Activated CD8-positive, alpha-beta memory T cell treated with anti-CD3 and anti-CD28 coated beads, Interleukin-2, amount 10 ng/mL, durations not matched to agents 7 days and 5 days (primary cell): ENCODE data around the gene LCTL. TPM values are rescaled to one million over a fixed set of nuclear protein-coding genes. Genes with fewer than 3 reads are reported as not detected.
A peak's percentile ranks its signal among the peaks of the same experiment; 100 is the strongest.
"Not testable (repeated sequence)": the region's sequence is repeated elsewhere in the genome, so short reads cannot be mapped to it uniquely, and the experiment has no call there.

ENCODE experiments used
- ATAC-seq: fragments of 150-1000 bp; cut with Tn5 transposase; one replicate; pipeline ENCODE4 v1.10.0; 2021; ENCODE audit warnings: moderate library complexity
- CTCF ChIA-PET: fragments of 350-600 bp; sonication (Branson Sonifier 250); formaldehyde crosslinking; loops from one replicate; lab custom pipeline; 2021; ENCODE audit warnings: antibody characterized with exemption; lab: Charles Lee
- DNase-seq: peaks from one replicate; pipeline ENCODE4 v3.0.0-alpha.2; 2020
- H3K27ac Mint-ChIP-seq: one replicate; pipeline ENCODE4 v1.8.0; 2021; ENCODE audit warnings: mild to moderate bottlenecking, mixed read lengths
- H3K27me3 Mint-ChIP-seq: one replicate; pipeline ENCODE4 v1.8.0; 2021; ENCODE audit warnings: mixed read lengths
- H3K36me3 Mint-ChIP-seq: one replicate; pipeline ENCODE4 v1.8.0; 2021; ENCODE audit warnings: mild to moderate bottlenecking, mixed read lengths
- H3K4me1 Mint-ChIP-seq: one replicate; pipeline ENCODE4 v1.8.0; 2021; ENCODE audit warnings: mixed read lengths
- H3K4me3 Mint-ChIP-seq: one replicate; pipeline ENCODE4 v1.8.0; 2021; ENCODE audit warnings: mild to moderate bottlenecking, moderate library complexity, mixed read lengths
- H3K9me3 Mint-ChIP-seq: one replicate; pipeline ENCODE4 v1.8.0; 2022; ENCODE audit warnings: low read depth, mixed read lengths
- total RNA-seq, 2 experiments: library from RNA; stranded (reverse); gene quantifications; one replicate each; pipeline ENCODE4 v1.2.3, GENCODE V29; 2021

Gene LCTL
- total RNA-seq, 2 experiments from 2014 or later: not detected

DNA sequence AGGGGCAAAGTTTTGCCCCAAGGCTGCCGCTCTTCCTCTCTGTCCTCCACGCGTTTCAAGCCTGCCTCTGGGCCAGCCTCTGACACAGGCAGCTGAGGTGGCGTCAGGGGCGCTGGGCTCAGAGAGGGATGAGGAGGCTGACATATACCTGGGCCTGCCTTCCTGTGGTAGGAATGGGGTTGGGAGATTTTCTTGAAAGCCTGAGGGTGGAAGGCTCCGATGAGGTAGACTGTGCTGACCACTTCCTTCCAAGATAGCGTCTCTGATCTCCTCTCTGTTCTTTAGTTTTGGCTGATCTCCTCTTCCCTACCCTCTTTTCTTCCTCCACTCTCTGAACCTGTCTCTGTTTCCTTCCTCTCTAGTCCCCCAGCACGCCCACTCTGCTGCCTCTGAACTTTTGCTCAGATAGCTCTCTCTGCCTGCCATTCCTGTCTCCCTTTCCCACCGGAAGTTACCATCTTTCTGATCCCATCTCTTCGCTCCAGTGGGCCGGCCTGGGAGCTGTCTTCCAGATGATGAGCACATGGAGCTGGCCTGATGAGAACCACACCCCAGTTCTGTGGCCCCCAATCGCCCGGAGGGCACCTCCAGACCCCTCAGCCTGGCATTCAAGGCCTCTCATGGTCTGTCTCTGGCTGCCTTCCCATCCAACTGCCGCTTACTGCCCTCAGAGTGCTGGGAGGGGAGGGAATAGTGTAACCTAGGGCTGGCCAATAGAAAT, 32.5 kb upstream of the LCTL start:
- DNase-seq: peak; percentile 47
- H3K27me3 Mint-ChIP-seq: peaks cover 4% of the 10 kb centered on the region
- CTCF ChIA-PET: interaction anchor here (1.3 to 8.1 kb wide), 2 partner anchors 31 to 252 kb away, joined by 3 to 77 read pairs; no protein-coding TSS in a partner anchor
- H3K36me3 Mint-ChIP-seq: no peaks in the 10 kb centered on the region
- H3K4me3 Mint-ChIP-seq: no peak overlapping the region
- H3K4me1 Mint-ChIP-seq: peaks cover 9% of the 10 kb centered on the region
- peak; percentile 76 for ATAC-seq
- H3K9me3 Mint-ChIP-seq: no peaks in the 10 kb centered on the region
- peak overlapping the region; percentile 74 for H3K27ac Mint-ChIP-seq

DNA sequence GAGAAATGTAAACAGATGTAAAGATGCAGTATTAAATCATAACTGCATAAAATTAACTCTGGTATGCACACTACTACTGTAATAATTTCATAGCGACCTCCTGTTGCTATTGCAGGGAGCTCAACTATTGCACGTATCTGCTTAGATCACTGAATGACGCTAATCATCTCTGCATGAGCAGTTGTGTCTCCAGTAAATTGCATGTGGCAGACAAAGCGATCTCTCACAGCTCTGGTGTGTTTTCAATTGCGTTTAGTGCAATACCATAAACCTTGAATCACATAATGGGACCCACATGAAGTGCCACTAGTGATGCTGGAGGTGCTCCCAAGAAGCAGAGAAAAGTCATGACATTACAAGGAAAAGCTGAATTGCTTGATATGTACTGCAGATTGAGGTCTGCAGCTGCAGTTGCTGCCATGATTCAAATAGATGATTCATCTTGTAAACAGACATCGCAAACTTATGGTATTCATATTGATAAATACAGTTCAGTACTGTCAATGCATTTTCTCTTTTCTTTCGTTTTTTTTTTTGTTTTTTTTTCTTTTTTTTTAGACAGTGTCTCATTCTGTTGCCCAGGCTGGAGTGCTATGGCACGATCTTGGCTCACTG, 30.2 kb upstream of the LCTL start:
- no peaks in the 10 kb centered on the region for H3K36me3 Mint-ChIP-seq
- H3K27me3 Mint-ChIP-seq: peaks cover 4% of the 10 kb centered on the region
- no peak overlapping the region for H3K4me3 Mint-ChIP-seq
- CTCF ChIA-PET: interaction anchor here (1.4 kb wide), 1 partner anchor 255 kb away, joined by 3 read pairs; no protein-coding TSS in a partner anchor
- H3K9me3 Mint-ChIP-seq: no peaks in the 10 kb centered on the region
- no peak overlapping the region for H3K27ac Mint-ChIP-seq
- DNase-seq (no peak), ATAC-seq (no peak)
- H3K4me1 Mint-ChIP-seq: peaks cover 9% of the 10 kb centered on the region

DNA sequence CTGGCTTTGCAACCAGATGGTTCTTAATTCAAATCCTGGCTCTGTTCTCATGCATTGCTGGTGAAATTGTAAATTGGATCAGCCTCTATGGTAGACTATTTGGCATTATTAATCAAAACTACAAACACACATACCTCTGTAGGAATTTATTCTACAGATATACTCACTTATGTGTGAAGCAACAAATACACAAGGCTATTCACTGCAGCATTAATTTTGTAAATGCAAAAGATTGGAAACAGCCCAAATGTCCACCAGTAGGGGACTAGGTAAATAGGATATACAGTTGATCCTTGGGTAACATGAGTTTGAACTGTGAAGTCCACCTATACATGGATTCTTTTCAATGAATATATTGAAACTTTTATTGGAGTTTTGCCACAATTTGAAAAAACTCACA, 29.5 kb upstream of the LCTL start:
- H3K27ac Mint-ChIP-seq: no peak overlapping the region
- H3K36me3 Mint-ChIP-seq: no peaks in the 10 kb centered on the region
- peaks cover 9% of the 10 kb centered on the region for H3K4me1 Mint-ChIP-seq
- H3K4me3 Mint-ChIP-seq: no peak overlapping the region
- CTCF ChIA-PET: no interaction called here
- DNase-seq (no peak), ATAC-seq (no peak)
- no peaks in the 10 kb centered on the region for H3K9me3 Mint-ChIP-seq
- peaks cover 4% of the 10 kb centered on the region for H3K27me3 Mint-ChIP-seq

DNA sequence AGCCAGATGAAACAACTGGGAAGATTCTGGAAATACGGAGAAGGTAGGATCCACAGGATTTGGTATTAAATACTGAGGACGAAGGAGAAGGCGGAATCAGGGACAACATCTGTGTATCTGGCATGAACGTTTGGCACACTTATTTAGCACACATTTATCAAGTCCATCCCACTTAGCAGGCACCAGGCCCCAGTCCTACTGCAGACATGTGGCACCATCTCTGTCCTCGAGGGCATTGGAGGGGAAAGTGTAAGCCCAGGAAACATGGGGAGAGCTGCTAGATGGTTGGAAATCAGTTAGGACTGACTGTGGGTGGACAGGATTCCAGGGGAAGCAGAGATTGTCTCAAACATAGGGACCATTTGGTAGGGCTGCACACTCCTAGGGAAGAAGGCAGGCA, 29.0 kb upstream of the LCTL start:
- H3K4me1 Mint-ChIP-seq: peaks cover 9% of the 10 kb centered on the region
- CTCF ChIA-PET: no interaction called here
- DNase-seq (no peak), ATAC-seq (no peak)
- no peak overlapping the region for H3K27ac Mint-ChIP-seq
- H3K9me3 Mint-ChIP-seq: no peaks in the 10 kb centered on the region
- no peak overlapping the region for H3K4me3 Mint-ChIP-seq
- H3K36me3 Mint-ChIP-seq: no peaks in the 10 kb centered on the region
- peaks cover 4% of the 10 kb centered on the region for H3K27me3 Mint-ChIP-seq

DNA sequence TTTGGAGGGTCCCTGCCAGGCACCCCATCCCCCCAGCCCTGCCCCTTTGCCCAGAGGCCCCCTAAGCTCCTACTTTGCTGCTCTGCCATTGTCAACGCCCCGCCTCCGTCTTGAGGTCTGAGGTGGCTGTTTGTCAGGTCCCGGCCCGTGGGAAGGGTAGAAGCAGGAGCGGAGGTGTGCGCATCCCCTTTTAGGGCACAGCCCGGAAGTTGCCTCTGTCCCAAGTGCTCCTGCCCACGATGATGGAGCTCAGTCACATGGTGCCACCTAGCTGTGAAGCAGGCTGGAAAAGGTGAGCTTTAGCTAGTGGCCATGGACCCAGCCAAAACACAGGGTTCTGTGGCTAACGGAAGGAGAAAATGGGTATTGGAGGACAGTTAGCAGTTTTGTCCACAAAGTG, 28.5 kb upstream of the LCTL start:
- Mint-ChIP-seq H3K27ac (no peak overlapping the region), H3K9me3 (no peaks in the 10 kb centered on the region), H3K4me1 (peaks cover 9% of the 10 kb centered on the region), H3K36me3 (no peaks in the 10 kb centered on the region), H3K27me3 (peaks cover 4% of the 10 kb centered on the region), H3K4me3 (no peak overlapping the region)
- CTCF ChIA-PET: interaction anchor here (1.4 kb wide), 1 partner anchor 9 kb away, joined by 3 read pairs; no protein-coding TSS in a partner anchor
- ATAC-seq (no peak), DNase-seq (no peak)

DNA sequence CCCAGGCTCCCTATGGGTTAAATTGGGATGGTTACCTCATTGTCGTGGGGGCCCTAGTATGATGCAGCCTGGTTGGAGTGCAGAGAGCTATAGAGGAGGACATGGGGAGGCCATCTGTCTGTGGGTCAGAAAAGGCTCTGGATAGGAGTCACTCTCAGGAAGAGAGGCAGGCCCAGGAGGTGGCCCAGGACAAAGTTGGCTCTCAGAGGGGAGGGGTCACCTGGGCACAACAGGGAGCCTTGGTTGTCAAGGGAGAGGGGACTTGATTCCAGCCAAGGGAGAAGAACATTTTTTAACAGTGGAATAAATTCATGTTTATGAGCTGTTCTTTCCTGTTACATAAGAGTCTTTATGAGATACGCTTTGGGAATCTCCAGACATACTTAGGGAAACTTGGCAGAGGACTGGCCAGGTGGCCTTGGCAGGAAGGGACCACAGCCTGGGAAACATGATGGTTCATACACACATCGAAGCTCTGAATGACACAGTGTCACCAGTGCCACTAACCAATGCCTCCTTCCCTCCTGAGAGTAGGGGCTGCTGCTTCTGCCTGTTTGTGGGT, 27.5 kb upstream of the LCTL start:
- no peak overlapping the region for H3K27ac Mint-ChIP-seq
- H3K4me1 Mint-ChIP-seq: peaks cover 9% of the 10 kb centered on the region
- DNase-seq: no peak
- peaks cover 6% of the 10 kb centered on the region for H3K27me3 Mint-ChIP-seq
- ATAC-seq: no peak
- no peak overlapping the region for H3K4me3 Mint-ChIP-seq
- H3K36me3 Mint-ChIP-seq: no peaks in the 10 kb centered on the region
- CTCF ChIA-PET: interaction anchor here (1.4 kb wide), 1 partner anchor 10 kb away, joined by 3 read pairs; no protein-coding TSS in a partner anchor
- no peaks in the 10 kb centered on the region for H3K9me3 Mint-ChIP-seq

DNA sequence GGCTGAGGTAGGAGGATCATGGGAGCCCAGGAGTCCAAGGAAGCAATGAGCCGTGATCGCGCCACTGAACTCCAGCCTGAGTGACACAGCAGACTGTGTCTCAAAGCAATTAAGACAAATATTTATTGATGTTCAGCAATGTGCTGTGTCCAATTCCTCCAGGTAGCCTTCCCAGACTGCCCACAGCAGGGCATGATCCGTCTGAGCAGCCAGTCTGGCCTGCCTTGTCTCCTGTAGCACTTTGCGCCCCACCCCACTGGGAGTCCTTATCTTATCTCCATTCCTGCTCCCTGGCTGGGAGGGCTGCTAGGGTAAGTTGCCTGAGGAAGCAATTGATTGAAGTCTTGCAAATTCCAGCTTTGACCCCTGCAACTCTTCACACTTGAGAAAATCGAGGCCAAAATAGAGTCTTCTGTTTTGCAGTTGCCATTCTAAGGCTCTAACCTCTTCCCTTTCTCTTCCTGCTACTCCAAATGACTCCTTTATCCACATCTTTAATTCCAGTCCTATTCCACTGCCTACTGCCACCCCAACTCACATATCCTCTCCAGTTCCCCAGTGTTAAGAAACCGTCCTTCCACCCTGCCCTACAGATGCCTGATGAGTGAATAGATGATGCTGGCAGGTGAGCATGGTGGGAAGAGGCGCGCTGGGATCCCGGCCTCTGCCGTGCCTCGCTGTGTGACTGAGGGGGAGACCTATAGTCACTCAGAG, 26.9 kb upstream of the LCTL start:
- no peaks in the 10 kb centered on the region for H3K9me3 Mint-ChIP-seq
- H3K27ac Mint-ChIP-seq: no peak overlapping the region
- CTCF ChIA-PET: no interaction called here
- H3K36me3 Mint-ChIP-seq: no peaks in the 10 kb centered on the region
- DNase-seq (no peak), ATAC-seq (no peak)
- peaks cover 11% of the 10 kb centered on the region for H3K27me3 Mint-ChIP-seq
- peaks cover 3% of the 10 kb centered on the region for H3K4me1 Mint-ChIP-seq
- H3K4me3 Mint-ChIP-seq: no peak overlapping the region

DNA sequence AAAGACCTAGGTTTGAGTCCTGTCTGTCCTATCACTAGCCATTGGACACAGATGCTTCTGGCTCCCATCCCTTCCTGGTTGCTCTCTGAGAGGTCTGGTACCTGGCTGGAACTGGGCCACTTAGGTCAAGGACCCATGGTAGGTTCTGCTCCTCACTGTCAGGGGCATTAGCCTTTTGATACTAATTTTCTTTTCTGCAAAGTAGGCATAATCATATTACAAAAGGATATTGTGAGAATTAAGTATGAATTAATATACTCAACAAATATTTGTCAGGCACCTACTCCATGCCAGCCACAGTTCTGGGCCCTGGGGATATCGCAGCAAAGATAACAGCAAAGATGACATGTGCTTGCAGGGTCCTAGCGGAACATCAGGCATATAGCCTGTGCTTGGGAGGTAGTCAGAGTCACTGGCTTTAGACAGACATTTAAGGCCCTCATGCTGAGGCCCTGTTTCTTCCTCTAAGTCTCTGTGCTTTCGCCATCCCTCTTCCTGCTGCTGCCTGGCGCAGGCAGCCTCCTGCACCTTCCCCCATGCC, 25.6 kb upstream of the LCTL start:
- Mint-ChIP-seq H3K27me3 (peaks cover 13% of the 10 kb centered on the region), H3K4me1 (peaks cover 3% of the 10 kb centered on the region), H3K9me3 (no peaks in the 10 kb centered on the region), H3K36me3 (no peaks in the 10 kb centered on the region), H3K27ac (no peak overlapping the region), H3K4me3 (no peak overlapping the region)
- DNase-seq: no peak
- ATAC-seq: no peak
- CTCF ChIA-PET: no interaction called here

DNA sequence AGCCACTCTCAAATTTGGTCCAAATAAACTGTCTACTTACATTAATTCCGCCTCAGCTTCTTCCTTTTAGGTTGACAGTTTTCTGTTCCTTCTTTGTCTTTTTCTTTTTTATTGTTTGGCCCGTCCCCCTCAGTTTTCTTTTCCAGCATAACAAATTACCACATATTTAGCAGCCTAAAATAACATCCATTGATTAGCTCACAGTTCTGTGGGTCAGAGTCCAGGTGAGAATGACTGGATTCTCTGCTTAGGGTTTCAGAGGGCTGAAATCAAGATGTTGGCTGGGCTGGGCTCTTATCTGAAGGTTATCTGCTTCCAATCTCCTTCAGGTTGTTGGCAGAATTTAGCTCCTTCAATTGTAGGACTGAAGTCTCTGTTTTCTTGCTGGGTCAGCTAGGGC, 24.6 kb upstream of the LCTL start:
- CTCF ChIA-PET: interaction anchor here (1.5 kb wide), 1 partner anchor 24 kb away, joined by 4 read pairs; no protein-coding TSS in a partner anchor
- Mint-ChIP-seq H3K27me3 (peaks cover 16% of the 10 kb centered on the region), H3K27ac (no peak overlapping the region)

DNA sequence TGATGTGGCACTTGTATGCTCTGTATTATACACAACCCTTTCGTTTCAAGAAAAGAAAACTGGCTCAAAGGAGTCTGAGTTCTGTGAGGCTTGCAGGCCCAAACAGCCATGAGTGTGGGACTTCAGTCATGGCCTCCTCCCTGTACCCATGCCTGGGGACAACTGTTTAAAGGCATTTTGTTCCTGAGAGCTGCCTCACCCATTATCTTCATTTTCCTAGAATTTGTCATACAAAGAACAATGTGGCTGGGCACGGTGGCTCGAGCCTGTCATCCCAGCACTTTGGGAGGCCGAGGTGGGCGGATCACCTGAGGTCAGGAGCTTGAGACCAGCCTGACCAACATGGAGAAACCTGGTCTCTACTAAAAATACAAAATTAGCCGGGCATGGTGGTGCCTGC, 23.6 kb upstream of the LCTL start:
- H3K4me1 Mint-ChIP-seq, DNase-seq: not testable (repeated sequence)
- CTCF ChIA-PET: interaction anchor here (1.5 kb wide), 1 partner anchor 23 kb away, joined by 4 read pairs; no protein-coding TSS in a partner anchor

More for the DNA sequence above, 24.6 kb upstream of the LCTL start:
- ATAC-seq (no peak), DNase-seq (no peak)
- Mint-ChIP-seq H3K4me3 (no peak overlapping the region), H3K36me3 (no peaks in the 10 kb centered on the region), H3K4me1 (peaks cover 3% of the 10 kb centered on the region), H3K9me3 (no peaks in the 10 kb centered on the region)

DNA sequence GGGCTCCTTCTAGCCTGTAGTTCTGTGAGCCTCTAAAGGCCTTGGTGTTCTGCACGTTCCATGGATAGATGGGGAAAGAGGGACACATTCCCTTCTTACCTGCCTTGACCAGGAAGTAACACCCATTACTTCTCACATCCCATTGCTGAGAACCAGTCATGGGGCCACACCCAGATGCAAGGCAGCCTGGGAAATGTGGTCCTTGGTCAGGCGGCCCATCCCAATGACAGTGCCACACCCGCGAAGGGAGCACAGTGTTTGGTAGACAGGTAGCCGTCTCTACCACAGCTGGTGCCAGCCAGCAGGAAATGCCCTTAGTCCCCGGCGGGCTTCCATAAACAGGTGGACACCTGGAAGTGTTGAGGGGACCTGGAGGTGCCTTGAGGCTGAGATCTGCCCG, 23.2 kb upstream of the LCTL start:
- no peaks in the 10 kb centered on the region for H3K36me3 Mint-ChIP-seq
- peaks cover 3% of the 10 kb centered on the region for H3K4me1 Mint-ChIP-seq
- CTCF ChIA-PET: interaction anchor here (1.0 kb wide), 1 partner anchor 262 kb away, joined by 3 read pairs; no protein-coding TSS in a partner anchor
- ATAC-seq: no peak
- no peaks in the 10 kb centered on the region for H3K9me3 Mint-ChIP-seq
- no peak overlapping the region for H3K4me3 Mint-ChIP-seq
- H3K27me3 Mint-ChIP-seq: peaks cover 18% of the 10 kb centered on the region
- no peak for DNase-seq
- H3K27ac Mint-ChIP-seq: no peak overlapping the region

More for the DNA sequence above, 23.6 kb upstream of the LCTL start:
- not testable (repeated sequence) for H3K27ac Mint-ChIP-seq, H3K36me3 Mint-ChIP-seq, ATAC-seq, H3K4me3 Mint-ChIP-seq, H3K9me3 Mint-ChIP-seq
- H3K27me3 Mint-ChIP-seq: peaks cover 14% of the 10 kb centered on the region

DNA sequence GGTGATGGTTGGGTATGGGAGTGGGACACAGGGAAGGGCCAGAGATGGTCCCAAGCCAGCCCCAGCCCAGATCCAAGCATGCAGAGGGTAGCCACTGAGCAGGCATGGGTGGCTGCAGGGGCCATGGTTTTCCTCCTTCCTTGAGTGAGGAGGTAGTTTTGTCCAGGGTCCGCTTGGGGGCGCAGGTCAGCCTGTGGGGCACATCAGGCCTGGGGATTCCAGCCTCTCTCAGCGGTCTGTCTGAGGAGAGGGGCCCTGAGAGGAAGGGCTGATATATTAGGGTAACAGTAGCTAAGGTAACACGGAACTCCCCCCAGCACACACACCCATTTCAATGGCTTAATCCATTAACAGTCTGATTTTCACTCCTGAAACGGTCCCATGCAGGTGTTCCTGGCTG, 22.7 kb upstream of the LCTL start:
- H3K9me3 Mint-ChIP-seq: no peaks in the 10 kb centered on the region
- peaks cover 18% of the 10 kb centered on the region for H3K27me3 Mint-ChIP-seq
- H3K36me3 Mint-ChIP-seq: no peaks in the 10 kb centered on the region
- DNase-seq: no peak
- CTCF ChIA-PET: interaction anchor here (1.0 to 1.4 kb wide), 2 partner anchors 30 to 263 kb away, joined by 3 read pairs; no protein-coding TSS in a partner anchor
- no peak overlapping the region for H3K4me3 Mint-ChIP-seq
- ATAC-seq: no peak
- peaks cover 3% of the 10 kb centered on the region for H3K4me1 Mint-ChIP-seq
- H3K27ac Mint-ChIP-seq: no peak overlapping the region

DNA sequence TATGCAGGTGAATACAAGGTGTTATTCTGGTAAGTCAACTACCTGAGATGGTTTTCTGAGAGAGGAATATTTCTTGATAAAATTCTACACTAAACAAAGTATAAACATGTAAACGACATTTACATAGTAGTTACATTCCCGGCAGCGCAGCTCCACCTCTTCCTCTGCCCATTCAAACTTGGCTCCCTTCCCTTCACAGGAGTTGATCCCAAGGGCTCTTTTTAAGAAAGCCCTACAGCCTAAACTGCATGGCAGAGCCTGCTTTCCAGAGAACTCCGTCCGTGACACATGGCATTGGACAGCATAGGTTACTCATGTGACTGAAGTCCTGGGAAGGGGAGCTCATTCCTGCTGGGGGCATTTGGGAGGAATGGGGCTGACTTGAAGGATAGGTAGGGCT, 22.0 kb upstream of the LCTL start:
- Mint-ChIP-seq H3K4me3 (no peak overlapping the region), H3K36me3 (no peaks in the 10 kb centered on the region), H3K27me3 (peaks cover 18% of the 10 kb centered on the region), H3K4me1 (peaks cover 3% of the 10 kb centered on the region), H3K27ac (no peak overlapping the region), H3K9me3 (no peaks in the 10 kb centered on the region)
- DNase-seq: no peak
- CTCF ChIA-PET: interaction anchor here (1.4 kb wide), 1 partner anchor 31 kb away, joined by 3 read pairs; no protein-coding TSS in a partner anchor
- ATAC-seq: no peak
